Fibroblast of lung (primary cell): ENCODE measurements around the gene GRID1.

Source experiments
- EZH2 ChIP-seq: IDR thresholded peaks from 2 replicates; pipeline ENCODE4 v1.5.1; 2012; ENCODE audit warnings: low read length, control low read depth, mild to moderate bottlenecking; ENCODE audit errors: missing control alignments
- TF ChIP-seq, protein P1 (sequence below), 2 donors: IDR thresholded peaks in 1 of 2; conservative IDR thresholded peaks in 1 of 2; 1 replicate in 1 of 2; 2 replicates in 1 of 2; pipeline ENCODE4 v1.5.1; 2011 to 2012; ENCODE audit warnings: low read length in 2 of 2, control low read depth in 1 of 2, inconsistent platforms in 1 of 2, low read depth in 1 of 2, mild to moderate bottlenecking in 1 of 2

DNA sequence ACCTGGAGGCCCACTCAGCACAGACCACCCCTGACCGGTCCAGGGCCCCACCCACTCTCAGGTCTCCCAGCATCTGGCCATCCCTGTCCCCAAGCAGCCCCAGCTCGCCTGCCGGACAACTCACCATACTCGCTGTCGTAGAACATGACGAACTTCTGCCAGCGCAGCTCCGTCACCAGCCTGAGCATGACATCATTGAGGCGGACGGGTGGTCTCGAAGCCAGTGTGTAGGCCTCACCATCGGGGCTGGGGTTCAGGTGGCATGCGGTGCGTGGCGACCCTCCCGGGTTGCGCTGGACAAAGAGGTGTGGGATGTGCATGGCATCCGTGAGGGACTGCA, 160.4 kb downstream of the GRID1 start:
- TF ChIP-seq, protein P1, sequence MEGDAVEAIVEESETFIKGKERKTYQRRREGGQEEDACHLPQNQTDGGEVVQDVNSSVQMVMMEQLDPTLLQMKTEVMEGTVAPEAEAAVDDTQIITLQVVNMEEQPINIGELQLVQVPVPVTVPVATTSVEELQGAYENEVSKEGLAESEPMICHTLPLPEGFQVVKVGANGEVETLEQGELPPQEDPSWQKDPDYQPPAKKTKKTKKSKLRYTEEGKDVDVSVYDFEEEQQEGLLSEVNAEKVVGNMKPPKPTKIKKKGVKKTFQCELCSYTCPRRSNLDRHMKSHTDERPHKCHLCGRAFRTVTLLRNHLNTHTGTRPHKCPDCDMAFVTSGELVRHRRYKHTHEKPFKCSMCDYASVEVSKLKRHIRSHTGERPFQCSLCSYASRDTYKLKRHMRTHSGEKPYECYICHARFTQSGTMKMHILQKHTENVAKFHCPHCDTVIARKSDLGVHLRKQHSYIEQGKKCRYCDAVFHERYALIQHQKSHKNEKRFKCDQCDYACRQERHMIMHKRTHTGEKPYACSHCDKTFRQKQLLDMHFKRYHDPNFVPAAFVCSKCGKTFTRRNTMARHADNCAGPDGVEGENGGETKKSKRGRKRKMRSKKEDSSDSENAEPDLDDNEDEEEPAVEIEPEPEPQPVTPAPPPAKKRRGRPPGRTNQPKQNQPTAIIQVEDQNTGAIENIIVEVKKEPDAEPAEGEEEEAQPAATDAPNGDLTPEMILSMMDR (conservative IDR thresholded peaks at IDR 0.05 in 1 of 2, IDR thresholded peaks at IDR 0.05 in 1 of 2; ENCODE audit: low read depth in 1 of 2, low read length in 2 of 2), result no peak
- TF ChIP-seq EZH2, result no peak
